GM21576 (cell line): ENCODE measurements around the gene SUN1.
"Not testable (repeated sequence)": the region's sequence is repeated elsewhere in the genome, so short reads cannot be mapped to it uniquely, and the experiment has no call there.

Source experiments
- ATAC-seq: cut with Tn5 transposase; IDR thresholded peaks from one replicate; pipeline ENCODE4 v1.9.1; 2021; ENCODE audit warnings: mild to moderate bottlenecking, moderate library complexity; ENCODE audit not compliant: unreplicated experiment

Gene SUN1, protein sequence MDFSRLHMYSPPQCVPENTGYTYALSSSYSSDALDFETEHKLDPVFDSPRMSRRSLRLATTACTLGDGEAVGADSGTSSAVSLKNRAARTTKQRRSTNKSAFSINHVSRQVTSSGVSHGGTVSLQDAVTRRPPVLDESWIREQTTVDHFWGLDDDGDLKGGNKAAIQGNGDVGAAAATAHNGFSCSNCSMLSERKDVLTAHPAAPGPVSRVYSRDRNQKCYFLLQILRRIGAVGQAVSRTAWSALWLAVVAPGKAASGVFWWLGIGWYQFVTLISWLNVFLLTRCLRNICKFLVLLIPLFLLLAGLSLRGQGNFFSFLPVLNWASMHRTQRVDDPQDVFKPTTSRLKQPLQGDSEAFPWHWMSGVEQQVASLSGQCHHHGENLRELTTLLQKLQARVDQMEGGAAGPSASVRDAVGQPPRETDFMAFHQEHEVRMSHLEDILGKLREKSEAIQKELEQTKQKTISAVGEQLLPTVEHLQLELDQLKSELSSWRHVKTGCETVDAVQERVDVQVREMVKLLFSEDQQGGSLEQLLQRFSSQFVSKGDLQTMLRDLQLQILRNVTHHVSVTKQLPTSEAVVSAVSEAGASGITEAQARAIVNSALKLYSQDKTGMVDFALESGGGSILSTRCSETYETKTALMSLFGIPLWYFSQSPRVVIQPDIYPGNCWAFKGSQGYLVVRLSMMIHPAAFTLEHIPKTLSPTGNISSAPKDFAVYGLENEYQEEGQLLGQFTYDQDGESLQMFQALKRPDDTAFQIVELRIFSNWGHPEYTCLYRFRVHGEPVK

DNA sequence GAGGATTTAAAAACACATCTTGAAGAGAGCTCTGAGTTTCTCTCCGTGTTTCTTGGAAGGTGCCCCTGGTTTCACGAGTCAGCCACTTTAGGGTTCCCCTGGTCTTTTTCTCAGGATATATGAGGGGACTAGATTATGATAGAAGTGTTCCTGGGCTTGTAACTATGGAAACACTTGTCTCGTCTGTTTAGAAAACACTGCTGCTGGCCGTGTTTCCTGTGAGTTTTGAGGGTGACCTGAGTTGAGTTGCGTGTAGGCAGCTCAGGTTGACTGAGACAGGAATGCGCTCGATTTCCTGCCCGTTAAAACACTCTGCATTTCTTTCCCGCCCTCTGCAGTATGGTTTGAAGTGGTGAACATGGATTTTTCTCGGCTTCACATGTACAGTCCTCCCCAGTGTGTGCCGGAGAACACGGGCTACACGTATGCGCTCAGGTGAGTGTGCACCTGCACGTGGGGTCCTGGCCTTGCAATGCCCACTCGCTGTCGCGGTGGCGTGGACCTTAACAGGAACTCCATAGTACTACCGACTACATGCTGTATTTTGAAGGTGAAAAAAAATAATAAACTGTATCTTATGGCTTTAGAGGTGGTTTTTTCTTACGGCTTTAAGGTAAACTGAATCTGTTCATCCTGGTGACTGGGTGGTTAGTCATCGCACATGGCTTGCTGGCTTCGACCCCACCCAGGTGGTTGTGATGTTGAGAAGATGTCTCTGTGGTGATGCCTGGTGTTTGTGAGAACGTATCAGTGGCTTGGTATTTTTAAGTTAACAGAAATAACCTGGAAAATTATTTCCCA is at the start of gene SUN1:
TSS of gene SUN1 (plus strand) at position 310 of the 801 bp plus-strand sequence. CDS start at position 359, 49 bp downstream.
- peak; percentile 56 for ATAC-seq

GRCh38 chr7:782718-783449 is 49.4 kb upstream of the SUN1 start:
- no peak for ATAC-seq

DNA sequence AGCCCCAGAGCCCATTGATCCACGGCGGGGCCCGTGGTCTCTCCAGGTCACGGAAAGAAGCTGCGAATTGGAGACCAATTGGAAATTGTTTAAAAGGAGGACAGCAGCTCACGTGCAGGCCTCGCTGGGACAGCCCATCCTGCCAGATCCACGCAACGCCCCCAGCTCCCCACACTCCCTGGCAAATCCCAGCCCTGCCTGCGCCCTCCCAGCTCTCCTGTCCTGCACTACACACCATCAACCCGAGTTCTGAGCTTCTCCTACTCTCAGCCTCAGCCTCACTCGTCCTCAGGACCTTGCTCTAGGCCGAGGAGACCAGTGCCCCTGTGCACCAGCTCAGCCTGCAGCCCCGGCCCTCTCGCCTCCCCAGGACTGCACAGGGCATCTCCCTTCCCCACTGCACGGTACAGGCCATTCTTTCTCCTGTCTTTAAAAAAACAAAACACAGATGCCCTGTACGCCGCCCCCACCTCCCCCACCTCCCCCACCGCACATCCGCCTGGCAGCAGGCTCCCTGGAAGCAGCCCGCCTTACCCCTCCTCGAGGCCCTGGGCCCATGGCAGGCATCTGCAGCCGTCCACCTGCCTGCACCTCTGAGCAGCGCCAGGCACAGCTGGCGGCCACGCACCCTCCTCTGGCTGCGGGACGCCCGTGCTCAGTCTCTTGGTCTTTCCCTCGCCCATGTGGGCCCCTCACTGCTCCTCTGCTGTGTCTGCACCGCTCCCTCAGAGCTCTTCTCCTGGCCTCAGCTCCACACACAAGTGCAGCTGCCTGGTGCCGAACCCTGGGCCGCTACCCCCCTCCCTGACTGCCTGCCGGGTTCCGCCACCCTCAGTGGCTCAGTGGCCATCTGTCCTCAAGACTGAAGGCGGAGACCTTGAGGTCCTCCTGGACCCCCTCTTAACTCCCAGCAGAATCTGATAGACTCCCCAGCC is 48.5 kb upstream of the SUN1 start:
- no peak for ATAC-seq

DNA sequence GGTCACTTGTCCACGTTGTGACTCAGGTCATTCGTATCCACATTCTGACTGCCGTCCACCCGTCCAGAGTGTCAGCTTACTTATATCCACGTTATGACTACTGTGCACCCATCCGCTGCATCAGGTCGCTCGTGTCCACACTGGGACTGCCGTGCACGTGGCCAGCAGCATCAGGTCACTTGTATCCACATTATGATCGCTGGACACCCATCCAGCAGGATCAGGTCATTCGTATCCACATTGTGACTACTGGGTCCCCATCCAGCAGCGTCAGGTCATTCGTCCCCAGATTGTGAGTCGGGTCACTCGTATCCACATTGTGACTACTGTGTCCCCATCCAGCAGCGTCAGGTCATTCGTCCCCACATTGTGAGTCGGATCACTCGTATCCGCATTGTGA is 47.3 kb upstream of the SUN1 start:
- ATAC-seq = no peak

DNA sequence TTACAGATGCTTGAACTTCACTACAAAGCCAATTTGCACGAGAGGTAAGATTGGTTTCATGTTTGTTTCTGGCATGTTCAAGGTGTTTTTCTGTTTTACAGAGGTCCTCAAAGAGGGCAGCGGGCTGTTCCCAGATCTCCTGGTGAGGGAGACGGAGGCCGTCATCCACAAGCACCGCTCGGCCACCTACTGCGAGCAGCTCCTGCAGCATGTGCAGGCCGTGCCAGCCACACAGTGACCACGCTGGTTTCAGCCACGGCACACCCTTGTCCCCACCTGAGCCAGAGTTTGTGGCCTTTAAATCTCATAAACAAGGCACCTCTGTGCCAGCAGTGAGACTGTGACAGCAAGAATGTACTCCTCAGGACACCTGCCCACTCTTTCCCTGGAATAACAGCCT is 46.9 kb upstream of the SUN1 start:
- ATAC-seq = no peak

DNA sequence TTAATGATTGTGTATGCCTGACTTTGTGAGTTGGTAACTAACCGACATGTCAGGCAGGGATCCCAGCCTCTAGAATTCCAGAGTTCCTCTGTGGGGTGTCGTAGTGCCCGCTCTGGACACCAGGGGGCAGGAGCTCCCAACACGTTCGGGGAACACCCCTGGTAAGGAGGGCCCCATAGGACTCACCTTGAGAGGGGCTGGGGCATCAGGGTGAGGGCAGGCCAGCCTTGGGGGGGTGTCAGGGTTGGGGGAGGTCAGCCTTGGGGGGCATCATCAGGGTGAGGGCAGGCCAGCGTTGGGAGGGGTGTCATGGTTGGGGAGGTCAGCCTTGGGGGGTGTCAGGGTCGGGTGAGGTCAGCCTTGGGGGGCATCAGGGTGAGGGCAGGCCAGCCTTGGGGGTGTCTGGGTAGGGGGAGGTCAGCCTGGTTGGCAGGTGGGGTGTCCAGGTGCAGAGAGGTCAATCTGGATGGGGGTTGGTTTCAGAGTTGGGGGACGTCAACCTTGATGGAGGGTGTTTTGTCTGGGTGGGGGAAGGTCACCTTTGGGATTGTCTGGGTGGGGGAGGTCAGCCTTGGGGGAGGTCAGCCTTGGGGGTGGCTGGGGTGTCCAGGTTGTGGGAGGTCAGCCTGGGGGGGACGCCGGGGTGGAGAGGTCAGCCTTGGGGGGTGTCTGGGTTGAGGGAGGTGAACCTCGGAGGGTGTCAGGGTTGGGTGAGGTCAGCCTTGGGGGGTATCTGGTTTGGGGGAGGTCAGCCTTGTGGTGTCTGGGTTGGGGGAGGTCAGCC is 45.6 kb upstream of the SUN1 start:
- no peak for ATAC-seq

DNA sequence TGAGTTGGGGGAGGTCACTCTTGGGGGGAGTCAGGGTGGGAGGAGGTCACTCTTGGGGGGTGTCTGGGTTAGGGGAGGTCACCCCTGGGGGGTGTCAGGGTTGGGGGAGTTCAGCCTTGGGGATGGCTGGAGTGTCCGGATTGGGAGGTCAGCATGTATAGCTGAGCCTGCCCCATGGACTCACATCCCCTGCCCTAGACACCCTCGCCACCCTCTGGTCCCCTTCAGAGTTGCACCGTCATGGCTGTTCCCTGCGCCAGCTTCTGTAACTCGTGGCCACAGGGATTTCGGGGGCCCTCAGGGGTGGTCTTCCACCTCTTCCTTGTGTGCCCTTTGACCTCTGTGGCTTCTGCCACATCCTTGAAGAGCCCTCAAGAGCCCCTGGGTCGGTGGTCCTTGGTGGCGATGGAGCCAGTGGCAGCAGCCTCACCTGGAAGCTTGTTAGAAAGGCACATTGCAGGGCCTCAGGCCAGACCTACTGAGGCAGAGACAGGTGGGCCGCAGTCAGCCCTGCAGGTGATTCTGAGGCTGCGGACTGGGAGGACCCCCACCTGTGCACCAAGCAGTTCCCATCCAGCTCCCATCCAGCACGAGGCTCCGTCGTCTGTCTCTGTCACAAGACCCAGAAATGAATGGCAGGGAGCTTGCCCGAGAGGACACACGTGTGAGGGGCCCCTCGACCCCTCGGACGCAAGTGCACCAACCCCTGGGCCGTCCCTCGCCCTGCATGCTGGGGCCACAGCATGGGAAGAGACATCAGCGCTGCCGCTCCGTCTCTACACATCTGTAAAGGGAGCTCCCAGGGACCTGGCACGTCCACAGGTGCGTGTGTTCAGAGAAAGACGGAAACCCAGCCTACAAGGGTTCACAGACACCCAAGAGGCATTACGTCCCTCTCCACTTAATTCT is 44.7 kb upstream of the SUN1 start:
- no peak for ATAC-seq

DNA sequence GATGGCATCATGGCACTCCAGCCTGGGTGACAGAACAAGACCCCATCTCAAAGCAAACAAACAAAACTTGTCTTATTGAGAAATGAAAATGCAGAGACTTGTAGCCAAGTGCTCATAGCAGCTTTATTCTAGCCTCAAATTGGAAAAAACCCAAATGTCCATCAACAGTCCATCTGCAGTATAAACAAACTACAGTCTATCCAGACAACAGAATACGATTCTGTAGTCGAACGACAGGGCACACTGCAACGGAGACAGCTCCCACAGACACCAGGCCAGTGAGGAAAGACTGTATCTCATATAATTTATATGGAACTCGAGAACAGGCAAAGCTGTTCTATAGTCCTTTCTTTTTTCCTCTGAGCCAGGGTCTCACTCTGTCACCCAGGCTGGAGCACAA is 40.8 kb upstream of the SUN1 start:
- ATAC-seq = no peak

DNA sequence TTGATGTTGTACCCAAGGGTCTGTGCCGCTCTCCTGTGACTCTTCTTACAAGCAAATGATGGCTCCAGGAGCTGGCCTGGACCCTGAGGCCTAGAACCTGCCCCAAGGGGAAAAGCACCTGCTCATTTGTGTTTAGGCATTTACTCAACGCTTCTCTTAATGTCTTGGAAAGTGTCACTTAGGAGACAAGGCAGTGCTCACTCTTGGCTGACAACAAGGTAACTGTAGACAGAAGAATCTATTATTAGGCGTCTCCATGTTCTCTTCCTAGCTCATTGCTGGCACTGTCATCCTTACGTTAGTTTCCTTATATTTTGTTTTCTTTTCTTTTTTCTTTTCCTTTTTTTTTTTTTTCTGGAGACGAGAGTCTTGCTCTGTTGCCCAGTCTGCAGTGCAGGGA is 38.1 kb upstream of the SUN1 start:
- ATAC-seq = no peak

- ATAC-seq = no peak
These were observed 37.5 kb upstream of the SUN1 start for GRCh38 chr7:794671-795329.

DNA sequence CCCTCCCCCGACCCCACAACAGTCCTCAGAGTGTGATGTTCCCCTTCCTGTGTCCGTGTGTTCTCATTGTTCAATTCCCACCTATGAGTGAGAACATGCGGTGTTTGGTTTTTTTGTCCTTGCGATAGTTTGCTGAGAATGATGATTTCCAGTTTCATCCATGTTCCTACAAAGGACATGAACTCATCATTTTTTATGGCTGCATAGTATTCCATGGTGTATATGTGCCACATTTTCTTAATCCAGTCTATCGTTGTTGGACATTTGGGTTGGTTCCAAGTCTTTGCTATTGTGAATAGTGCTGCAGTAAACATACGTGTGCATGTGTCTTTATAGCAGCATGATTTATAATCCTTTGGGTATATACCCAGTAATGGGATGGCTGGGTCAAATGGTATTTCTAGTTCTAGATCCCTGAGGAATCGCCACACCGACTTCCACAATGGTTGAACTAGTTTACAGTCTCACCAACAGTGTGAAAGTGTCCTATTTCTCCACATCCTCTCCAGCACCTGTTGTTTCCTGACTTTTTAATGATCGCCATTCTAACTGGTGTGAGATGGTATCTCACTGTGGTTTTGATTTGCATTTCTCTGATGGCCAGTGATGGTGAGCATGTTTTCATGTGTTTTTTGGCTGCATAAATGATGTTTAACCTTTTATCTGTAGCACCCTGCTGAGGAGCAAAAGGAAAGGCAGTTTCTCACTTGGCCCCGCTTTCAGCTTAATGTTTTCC is 35.7 kb upstream of the SUN1 start:
- ATAC-seq = not testable (repeated sequence)

DNA sequence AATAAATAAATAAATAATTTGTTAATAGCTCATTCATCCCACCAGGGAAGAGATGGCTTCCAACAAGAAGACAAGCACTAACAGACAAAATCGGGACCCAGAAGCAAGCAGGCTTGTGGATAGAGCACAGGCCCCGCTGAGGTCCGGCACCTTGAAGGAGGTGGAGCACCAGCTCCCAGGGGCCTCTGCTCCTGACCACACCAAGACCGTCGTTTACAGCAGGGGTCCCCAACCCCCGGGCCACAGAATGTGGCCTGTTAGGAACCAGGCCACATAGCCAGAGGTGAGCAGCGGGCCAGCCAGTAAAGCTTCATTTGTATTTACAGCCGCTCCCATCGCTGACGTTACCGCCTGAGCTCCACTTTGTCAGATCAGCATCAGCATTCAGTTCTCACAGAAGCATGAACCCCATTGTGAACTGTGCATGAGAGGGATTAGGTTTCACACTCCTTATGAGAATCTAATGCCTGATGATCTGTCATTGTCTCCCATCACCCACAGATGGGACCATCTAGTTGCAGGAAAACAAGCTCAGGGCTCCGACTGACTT is 33.3 kb upstream of the SUN1 start:
- ATAC-seq = no peak

DNA sequence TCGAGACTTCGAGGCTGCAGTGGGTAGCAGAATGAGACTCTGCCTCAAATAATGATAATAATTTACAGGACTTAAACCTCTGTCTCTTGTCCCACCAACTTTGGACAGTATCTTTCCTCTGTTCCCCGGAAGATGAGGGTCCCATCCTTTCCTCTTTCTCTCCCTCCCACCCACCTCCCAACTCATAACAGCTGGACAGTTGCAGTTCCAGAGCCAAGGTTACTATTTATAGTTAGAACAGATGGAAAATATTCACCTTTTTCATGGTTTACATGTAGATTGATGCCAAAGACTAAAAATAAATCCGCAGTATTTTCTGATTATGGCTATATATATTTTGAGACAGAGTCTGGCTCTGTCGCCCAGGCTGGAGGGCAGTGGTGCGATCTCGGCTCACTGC is 31.6 kb upstream of the SUN1 start:
- no peak for ATAC-seq

- ATAC-seq = not testable (repeated sequence)
These were observed 30.9 kb upstream of the SUN1 start for GRCh38 chr7:801351-801750.

- no peak for ATAC-seq
These were observed 30.3 kb upstream of the SUN1 start for GRCh38 chr7:801940-802381.
